ENCODE results near the gene CEMIP2. TPM values are rescaled to one million over a fixed set of nuclear protein-coding genes. Genes with fewer than 3 reads are reported as not detected.

The CEMIP2 gene
- total and polyA plus RNA-seq, 2 donors (not counting 3 experiments of a cell fraction or from before 2014, with no cell fraction given), result 41.6 to 44.3 TPM

GRCh38 chr9:71733176-71733575 is 35.1 kb downstream of the CEMIP2 start:
- H3K4me2 ChIP-seq (ENCODE audit: insufficient read depth, low read length), result no peak overlapping the region
- H3K9ac ChIP-seq (replicated peaks; ENCODE audit: extremely low read depth, insufficient read depth, low read length), result no peak overlapping the region
- H3K79me2 ChIP-seq (ENCODE audit: control insufficient read depth, insufficient read depth, low read length), result no peaks in the 10 kb centered on the region
- H3K9me3 ChIP-seq (replicated peaks; ENCODE audit: control insufficient read depth, insufficient read depth, low read length), result no peaks in the 10 kb centered on the region
- dilution Hi-C loops (cut with MboI; ENCODE audit: extremely low pct_ligation_motif_present, low sequenced_read_pairs) (no loop called here), intact Hi-C loops (cut with micrococcal nuclease) (no loop called here)
- no peaks in the 10 kb centered on the region for H3K4me1 ChIP-seq (ENCODE audit: control insufficient read depth, extremely low read depth, insufficient read depth, low read length)
- CTCF ChIA-PET, result interaction anchor here (1.0 to 1.5 kb wide), 2 partner anchors 17 to 86 kb away, joined by 3 read pairs; no protein-coding TSS in a partner anchor
- no peak overlapping the region for H3K4me3 ChIP-seq (replicated peaks in 1 of 3; ENCODE audit: insufficient read depth in 1 of 3, low read depth in 1 of 3, low read length in 3 of 3)
- no peaks in the 10 kb centered on the region for H3K27me3 ChIP-seq (ENCODE audit: control insufficient read depth in 2 of 2, insufficient read depth in 2 of 2, low read length in 2 of 2)
- POLR2A ChIA-PET, result no interaction called here
- no peak overlapping the region for H3K27ac ChIP-seq (ENCODE audit: insufficient read depth, low read depth, low read length)
- no peak for FAIRE-seq
- no peak overlapping the region for H2AFZ ChIP-seq (ENCODE audit: low read depth, low read length)
- TF ChIP-seq EZH2 (IDR thresholded peaks at IDR 0.05; ENCODE audit: borderline replicate concordance, low read depth, low read length, severe bottlenecking), result no peak
- no peak for TF ChIP-seq MAX (IDR thresholded peaks at IDR 0.05; ENCODE audit: insufficient read depth, insufficient read length)
- no peak for TF ChIP-seq JUN (IDR thresholded peaks at IDR 0.05; ENCODE audit: borderline replicate concordance, insufficient read depth, insufficient read length, low read depth)
- no peak for TF ChIP-seq GATA2 (IDR thresholded peaks at IDR 0.05; ENCODE audit: insufficient read depth, insufficient read length, low read depth, low read length)
- TF ChIP-seq MYC (IDR thresholded peaks at IDR 0.05; ENCODE audit: low read depth, low read length), result no peak
- no peak for TF ChIP-seq FOS (IDR thresholded peaks at IDR 0.05; ENCODE audit: borderline replicate concordance, insufficient read depth, low read length)
- TF ChIP-seq, protein P1, sequence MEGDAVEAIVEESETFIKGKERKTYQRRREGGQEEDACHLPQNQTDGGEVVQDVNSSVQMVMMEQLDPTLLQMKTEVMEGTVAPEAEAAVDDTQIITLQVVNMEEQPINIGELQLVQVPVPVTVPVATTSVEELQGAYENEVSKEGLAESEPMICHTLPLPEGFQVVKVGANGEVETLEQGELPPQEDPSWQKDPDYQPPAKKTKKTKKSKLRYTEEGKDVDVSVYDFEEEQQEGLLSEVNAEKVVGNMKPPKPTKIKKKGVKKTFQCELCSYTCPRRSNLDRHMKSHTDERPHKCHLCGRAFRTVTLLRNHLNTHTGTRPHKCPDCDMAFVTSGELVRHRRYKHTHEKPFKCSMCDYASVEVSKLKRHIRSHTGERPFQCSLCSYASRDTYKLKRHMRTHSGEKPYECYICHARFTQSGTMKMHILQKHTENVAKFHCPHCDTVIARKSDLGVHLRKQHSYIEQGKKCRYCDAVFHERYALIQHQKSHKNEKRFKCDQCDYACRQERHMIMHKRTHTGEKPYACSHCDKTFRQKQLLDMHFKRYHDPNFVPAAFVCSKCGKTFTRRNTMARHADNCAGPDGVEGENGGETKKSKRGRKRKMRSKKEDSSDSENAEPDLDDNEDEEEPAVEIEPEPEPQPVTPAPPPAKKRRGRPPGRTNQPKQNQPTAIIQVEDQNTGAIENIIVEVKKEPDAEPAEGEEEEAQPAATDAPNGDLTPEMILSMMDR (IDR thresholded peaks at IDR 0.05; ENCODE audit: extremely low read depth in 1 of 2, insufficient read depth in 1 of 2, low read depth in 1 of 2, low read length in 2 of 2), result no peak
- no peak for TF ChIP-seq POLR2AphosphoS5 (IDR thresholded peaks at IDR 0.05; ENCODE audit: insufficient read depth, low read depth, low read length)
- no peak for TF ChIP-seq POLR2A (IDR thresholded peaks at IDR 0.05; ENCODE audit: low read depth, low read length)
- BruUV-seq (replicated peaks), result no TSS peak
- H3K9me1 ChIP-seq (replicated peaks; ENCODE audit: control insufficient read depth, extremely low read depth, insufficient read depth, low read length), result no peaks in the 10 kb centered on the region
- H3K36me3 ChIP-seq (ENCODE audit: control insufficient read depth in 2 of 2, extremely low read depth in 1 of 2, insufficient read depth in 2 of 2, low read length in 2 of 2), result peaks cover 4 to 5% of the 10 kb centered on the region in 2 experiments
- DNase-seq (ENCODE audit: low read depth, low spot score), result no peak
- H4K20me1 ChIP-seq (replicated peaks; ENCODE audit: control insufficient read depth, extremely low read depth, insufficient read depth, low read length), result no peaks in the 10 kb centered on the region
